Ammon's horn (tissue), 1 donor: ENCODE data around the gene ASAP2.
A peak's percentile ranks its signal among the peaks of the same experiment; 100 is the strongest.

ENCODE experiments used
- DNase-seq: peaks from one replicate; pipeline ENCODE4 v3.0.0-alpha.2; 2016; ENCODE audit warnings: low spot score

Gene ASAP2

GRCh38 chr2:9184361-9184760, 22.3 kb upstream of the ASAP2 start:
- no peak for DNase-seq

GRCh38 chr2:9187620-9188214, 18.9 kb upstream of the ASAP2 start:
- no peak for DNase-seq

DNA sequence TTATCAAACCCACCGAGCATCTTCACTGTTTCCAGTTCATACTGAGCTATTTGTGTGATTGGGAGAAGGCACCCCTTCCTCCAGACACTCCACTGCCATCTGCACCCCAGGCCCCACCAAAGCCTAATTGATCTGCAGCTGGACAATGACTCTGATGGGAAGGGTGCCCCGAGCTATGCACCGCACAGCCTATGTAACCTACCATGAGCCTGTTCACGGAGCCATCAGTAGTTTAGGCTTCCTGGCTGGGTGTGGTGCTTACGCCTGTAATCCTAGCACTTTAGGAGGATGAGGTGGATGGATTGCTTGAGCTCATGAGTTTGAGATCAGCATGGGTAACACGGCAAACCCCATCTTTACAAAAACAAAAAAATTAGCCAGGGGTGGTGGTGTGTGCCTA, 17.8 kb upstream of the ASAP2 start:
- DNase-seq = no peak

DNA sequence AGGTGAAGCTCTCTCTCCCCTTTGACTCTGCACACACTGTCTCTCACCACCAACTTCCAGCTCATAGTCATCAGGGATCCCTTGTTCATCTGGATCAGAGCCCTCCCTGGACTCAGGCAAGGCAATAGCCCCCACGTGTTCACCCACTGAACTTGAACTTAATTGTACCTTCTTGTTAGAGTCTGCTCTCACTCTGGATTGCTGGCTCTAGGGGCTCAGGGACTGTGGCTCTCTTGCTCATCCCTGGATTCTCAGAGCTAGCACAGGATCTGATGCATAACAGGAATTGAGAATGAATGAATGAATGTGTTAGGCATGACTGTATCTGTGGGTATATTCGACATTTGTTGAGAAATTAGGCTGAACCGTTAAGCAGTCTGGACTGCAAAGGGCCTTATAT, 16.7 kb upstream of the ASAP2 start:
- no peak for DNase-seq

DNA sequence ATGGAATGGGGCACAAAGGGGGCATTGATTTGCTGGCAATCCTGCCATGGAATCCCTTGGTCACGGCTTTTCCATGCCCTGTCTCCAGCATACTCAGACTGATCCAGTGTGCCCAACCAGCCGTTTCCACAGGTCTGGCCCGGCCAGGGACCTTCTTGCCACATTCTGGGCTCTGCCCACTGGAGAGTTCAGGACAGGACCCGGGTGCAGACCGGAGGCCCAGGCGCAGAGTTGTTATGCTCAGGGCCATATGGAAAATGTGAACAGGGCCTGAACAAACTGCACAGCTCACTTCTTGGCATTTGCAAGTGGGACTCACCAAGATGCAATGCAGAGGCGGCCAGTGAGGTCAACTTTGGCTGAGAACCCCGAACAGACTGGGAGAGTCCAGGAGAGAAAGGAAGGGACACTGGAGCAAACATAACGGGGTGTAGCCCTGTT, 15.6 kb upstream of the ASAP2 start:
- peak; percentile 58 for DNase-seq

DNA sequence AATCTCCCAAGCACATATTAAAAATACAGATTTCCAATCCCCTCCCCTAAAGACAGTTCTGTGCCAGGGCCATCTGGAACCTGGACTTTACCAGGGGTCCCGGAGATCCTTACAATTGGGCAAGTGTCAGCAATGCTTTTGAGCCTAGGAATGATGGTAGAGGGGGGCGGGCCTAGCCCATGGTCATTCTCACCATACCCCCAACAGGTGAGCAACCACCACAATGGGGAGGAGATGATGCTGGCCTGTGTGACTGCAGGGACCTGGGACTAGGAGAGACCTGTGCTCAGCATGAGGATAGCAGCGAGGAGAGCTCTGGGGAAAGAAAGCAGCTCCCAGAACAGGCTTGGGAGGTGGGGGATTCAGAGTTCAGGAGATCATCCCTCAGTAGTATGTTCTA, 13.9 kb upstream of the ASAP2 start:
- DNase-seq = no peak

DNA sequence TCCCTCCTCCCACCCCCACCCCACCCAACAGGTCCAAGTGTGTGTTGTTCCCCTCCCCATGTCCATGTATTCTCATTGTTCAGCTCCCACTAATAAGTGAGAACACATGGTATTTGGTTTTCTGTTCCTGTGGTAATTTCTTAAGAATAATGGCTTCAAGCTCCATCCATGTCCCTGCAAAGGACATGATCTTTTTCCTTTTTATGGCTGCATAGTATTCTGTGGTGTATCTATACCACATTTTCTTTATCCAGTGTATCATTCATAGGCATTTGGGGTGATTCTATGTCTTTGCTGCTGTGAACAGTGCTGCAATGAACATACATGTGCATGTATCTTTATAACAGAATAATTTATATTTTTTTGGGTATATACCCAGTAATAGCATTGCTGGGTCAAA, 12.3 kb upstream of the ASAP2 start:
- DNase-seq = no peak

- no peak for DNase-seq
These were observed 10.0 kb upstream of the ASAP2 start for GRCh38 chr2:9196637-9197036.

- DNase-seq = no peak
These were observed 8.7 kb upstream of the ASAP2 start for GRCh38 chr2:9197916-9198315.

DNA sequence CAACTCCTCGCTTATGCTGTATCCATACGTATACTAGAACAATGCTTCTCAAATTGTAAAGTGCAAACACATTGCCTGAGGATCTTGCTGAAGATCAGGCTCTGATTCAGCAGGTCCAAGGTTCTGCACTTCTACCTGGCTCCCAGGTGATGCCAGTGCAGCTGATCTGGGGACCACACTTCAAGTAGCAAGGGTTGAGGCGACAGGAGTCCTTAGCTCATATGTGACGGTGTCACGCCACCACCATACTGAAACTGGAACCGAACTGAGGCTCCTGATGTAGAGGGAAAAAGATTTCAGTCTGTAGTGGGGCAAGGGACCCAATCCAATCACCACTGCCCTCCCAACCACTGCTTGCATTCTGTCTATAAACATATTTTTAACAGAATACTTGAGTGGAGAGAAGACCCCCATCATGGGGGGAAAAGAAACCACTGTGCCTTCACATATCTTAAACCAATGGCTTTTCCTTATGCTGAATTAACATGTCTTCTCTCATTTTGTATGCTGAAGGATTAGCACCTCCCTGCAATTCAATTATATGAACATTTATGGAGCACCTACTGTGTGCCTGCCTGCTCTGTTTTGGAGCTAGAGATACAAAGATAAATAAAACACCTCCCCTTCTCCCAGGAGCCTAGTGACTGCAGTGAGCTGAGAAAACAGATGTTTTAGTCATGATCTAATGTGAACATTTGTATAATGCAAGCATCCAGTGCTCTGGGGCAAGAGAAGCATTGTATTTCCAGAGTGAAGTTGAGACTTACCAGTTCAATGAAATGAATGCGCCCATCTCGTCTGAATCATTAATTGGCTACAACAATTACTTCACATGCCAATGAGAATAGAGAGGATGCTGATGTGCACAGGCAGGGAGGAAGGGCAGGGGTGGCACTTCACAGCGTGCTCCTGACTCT, 6.6 kb upstream of the ASAP2 start:
- DNase-seq = no peak

DNA sequence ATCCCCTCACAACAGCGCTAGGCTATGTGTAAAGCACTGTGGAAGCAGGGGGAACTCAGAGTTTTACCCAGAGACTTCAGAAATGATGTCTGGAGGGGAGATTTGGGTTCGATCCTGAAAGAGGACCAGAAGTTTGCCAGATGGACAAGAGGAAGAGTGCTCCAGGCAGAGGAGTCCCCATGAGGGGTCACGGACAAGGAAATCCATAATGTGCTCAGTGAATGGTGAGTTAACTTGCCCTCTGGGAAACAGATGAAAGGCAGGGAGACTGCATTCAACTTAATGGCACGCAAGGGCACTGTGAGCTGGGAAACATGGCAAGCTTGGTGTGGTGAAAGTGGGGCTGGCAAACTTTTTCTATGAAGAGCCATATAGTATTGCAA, 6.0 kb upstream of the ASAP2 start:
- no peak for DNase-seq

DNA sequence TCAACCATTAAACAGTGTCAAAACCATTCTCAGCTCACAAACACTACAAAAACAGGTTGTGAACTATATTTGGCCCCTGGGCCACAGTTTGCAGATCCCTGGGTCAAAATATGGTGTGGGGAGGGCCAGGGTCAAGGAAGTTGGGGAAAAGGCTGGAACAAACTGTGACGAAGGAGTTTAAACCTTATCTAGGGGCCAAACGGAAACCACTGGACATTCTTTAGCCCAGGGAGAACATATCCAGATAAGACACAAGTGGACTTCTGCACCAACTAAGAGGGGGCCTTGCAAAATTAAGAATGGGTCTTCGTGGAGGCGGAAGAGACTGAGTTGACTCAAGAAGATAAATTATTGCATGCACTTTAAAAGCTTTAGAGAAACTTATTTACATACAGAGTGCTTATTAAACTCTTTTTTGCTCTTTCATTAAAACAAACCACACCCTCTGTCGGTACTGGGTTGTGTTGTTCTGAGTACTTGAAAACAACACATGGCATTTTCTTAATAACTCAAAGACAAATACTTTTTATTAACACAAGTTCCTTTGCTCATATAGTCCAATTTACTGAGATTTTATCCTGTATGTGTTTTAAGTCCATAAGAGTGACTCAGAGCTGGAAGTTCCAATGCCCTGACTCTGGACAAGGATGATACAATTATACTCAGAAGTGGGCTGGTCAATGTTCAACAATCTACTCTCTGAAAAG, 5.3 kb upstream of the ASAP2 start:
- DNase-seq = no peak

- DNase-seq = no peak
These were observed 3.6 kb upstream of the ASAP2 start for GRCh38 chr2:9203006-9203405.

DNA sequence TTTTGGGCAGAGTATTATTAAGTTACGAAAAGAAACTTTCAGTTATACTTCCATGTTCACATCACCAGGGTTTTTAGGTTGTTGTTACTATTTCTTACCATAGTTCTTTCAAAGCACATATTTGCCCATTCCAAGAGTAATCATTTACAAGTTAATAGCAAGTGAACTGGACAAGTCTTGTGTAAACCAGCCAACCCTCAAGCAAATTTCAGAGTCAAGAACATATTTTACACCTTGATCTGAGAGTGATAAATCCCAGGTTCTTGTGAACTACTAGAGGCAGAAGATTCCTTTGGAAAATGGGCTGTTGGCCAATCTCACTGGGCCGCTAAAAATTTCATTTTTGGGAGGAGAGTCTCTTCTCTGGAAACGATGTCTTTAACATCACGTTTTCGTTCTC, 2.7 kb upstream of the ASAP2 start:
- no peak for DNase-seq

GRCh38 chr2:9204939-9205338, 1.7 kb upstream of the ASAP2 start:
- DNase-seq = no peak

DNA sequence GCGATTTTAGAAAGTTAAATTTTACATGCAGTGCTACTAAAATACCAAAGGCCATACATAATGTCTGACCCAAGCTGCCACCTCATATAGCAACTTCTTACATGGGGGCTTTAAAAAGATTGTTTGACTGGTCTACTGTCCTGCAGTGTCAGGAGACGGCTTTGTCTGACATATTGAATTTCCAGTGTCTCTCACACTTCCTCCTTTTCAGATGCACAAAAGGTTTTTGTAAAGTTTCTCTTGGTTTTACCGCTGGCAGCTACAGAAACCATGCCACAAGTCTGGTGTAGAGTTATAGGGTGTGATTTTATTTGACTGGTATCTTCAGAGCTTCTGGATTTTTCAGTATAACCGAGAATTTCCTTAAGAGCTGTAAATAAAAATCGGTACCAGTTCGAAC, 1.1 kb upstream of the ASAP2 start:
- DNase-seq = no peak

DNA sequence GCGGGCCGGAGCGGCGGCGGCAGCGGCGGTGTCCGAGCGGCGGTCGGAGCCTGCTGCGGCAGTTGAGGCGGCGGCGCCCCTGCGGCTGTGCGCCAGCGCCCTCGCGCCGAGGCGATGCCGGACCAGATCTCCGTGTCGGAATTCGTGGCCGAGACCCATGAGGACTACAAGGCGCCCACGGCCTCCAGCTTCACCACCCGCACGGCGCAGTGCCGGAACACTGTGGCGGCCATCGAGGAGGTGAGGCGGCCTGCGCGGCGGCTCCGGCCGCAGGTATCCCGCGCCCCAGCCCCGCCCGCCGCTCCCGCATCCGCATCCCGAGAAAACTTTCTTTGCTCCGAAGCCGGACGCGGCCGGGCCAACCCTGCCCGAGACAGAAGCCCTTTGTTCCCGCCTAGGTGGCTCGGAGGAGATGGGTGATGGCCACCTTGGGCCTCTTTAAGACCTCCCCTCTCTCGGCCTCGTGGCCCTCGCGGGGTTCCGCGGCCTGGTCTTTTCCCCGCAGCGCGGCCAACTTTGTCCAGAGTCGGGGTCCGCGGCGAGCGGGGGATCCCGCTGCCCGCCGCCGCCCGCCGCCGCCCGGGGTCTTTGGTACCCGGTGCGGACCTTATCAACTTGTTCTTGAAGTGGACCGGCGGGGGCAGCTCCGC, 504 bp downstream of the ASAP2 start:
- DNase-seq = no peak

DNA sequence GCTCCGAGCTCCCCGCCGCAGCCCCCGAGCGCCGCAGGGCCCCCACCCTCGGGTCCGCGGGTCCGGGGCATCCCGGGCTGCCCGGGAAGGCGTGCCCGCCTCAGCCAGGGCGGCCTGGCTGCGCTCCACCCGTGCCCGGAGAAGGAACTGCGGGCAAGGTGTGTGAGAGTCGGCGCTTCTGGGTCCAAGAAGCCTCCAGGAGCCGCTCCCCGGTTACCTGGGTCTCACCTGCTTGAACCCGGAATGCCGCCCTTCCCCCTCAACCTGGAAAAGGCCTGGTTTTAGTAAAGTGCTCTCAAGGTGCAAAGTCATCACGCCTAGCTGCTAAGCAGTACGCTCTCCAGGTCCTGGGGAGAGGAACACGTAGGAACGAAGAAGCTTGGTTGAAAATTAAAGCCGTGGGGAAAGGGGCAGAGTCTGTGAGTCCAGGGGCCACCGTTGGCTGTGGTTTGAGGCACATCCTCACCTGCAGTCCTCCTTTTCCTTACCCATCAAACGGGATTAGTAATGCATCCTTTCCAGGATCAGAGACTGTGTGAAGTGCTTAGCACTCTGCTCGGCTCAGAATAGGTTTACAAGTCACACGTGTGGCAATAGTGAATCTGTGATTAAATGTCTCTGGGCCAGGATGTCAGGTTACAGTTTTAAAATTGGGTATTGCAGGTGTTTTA, 1.2 kb downstream of the ASAP2 start:
- DNase-seq = no peak

DNA sequence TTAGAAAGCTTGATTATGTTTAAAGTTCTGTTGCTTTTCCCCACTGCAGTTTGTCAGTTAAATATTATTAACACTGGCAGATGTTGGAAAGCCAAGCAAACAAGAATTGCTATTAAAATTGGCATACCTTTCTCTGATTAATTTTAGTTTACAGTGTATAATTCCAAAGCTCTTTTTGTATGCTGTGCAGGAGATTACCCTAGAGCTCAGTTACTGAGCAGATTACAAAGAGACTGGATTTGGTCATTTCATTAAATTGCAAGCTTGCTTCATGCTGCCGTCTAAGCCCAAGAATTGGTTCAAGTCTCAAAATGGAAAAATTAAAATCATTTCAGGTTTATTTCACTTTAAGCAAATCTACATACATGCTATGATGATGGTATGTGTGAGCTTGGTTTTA, 2.3 kb downstream of the ASAP2 start:
- DNase-seq = no peak

DNA sequence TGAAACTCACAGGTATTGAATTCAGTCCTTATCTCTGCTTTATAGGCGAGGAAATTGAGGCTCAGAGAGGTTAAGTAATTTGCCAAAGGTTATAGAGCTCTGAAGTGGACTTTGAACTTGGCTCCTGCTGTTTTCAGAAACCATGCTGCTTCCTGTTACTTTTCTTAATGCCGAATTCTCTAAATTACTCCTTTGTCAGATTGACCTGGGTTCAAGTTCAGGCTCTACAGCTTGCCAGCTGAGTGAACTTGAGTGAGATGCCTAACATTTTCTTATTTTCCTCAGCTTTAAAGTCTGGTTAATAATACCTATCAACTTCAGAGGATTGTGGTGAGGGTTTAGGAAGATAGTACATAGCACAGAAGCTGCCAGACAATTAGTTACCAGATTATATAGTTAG, 3.4 kb downstream of the ASAP2 start:
- no peak for DNase-seq

- no peak for DNase-seq
These were observed 4.9 kb downstream of the ASAP2 start for GRCh38 chr2:9211496-9211895.

DNA sequence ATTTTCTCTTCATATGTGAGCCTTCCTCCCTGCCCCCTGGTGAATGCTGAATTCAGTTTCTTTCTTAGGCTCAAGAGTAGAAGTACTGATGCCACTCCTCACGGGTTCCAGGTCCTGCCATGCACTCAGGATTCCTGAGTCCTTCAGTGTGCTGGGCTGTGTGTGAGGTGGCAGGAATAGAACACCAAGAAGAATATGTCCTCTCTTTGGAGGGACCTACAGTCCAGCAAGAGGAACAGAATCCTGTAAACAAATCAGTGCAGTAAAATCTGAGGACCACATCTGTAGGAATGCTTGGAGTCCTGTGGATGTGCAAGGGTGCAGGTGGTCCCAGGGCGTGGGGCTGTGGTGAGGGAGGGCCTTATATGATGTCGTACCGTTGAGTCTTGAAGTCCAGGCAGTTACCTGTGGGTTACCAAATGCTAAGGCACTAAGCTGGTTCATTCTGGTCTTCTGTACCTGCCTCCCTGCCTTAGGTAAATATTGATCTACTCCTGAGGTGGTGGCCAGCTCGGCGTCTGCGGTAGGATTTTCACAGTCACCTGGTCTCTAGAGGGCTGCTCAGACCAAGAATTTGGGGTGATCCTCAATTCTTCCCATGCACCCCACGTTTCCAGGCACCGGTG, 5.5 kb downstream of the ASAP2 start:
- no peak for DNase-seq
